HG02938 (cell line): ENCODE data around the gene ABCD1.

Experiments used
- ATAC-seq: cut with Tn5 transposase; IDR thresholded peaks from one replicate; pipeline ENCODE4 v1.9.1; 2021; ENCODE audit warnings: mild to moderate bottlenecking, moderate library complexity; ENCODE audit not compliant: unreplicated experiment

Gene ABCD1

GRCh38 chrX:153771415-153772315, 47.0 kb downstream of the ABCD1 start:
- ATAC-seq = no peak

GRCh38 chrX:153772316-153773217, 47.9 kb downstream of the ABCD1 start:
- no peak for ATAC-seq

- ATAC-seq = no peak
Measured at GRCh38 chrX:153773218-153773611, 48.6 kb downstream of the ABCD1 start.

- no peak for ATAC-seq
Measured at GRCh38 chrX:153773741-153774575, 49.3 kb downstream of the ABCD1 start.

- ATAC-seq = no peak
Measured at GRCh38 chrX:153774576-153775292, 50.1 kb downstream of the ABCD1 start.

- no peak for ATAC-seq
Measured at GRCh38 chrX:153775293-153776119, 50.9 kb downstream of the ABCD1 start.

GRCh38 chrX:153776120-153776599, 51.5 kb downstream of the ABCD1 start:
- no peak for ATAC-seq

- ATAC-seq = no peak
Measured at GRCh38 chrX:153776611-153777045, 52.0 kb downstream of the ABCD1 start.

GRCh38 chrX:153777261-153778090, 52.8 kb downstream of the ABCD1 start:
- ATAC-seq = no peak

- ATAC-seq = no peak
Measured at GRCh38 chrX:153778181-153778580, 53.5 kb downstream of the ABCD1 start.

GRCh38 chrX:153778684-153779101, 54.0 kb downstream of the ABCD1 start:
- no peak for ATAC-seq

GRCh38 chrX:153779891-153780677, 55.4 kb downstream of the ABCD1 start:
- ATAC-seq = no peak

- ATAC-seq = no peak
Measured at GRCh38 chrX:153780678-153781427, 56.2 kb downstream of the ABCD1 start, which contains the start of gene SRPK3. Gene SRPK3 (plus strand): TSS chrX:153781041. CDS start chrX:153781087, 46 bp downstream.

- ATAC-seq = no peak
Measured at GRCh38 chrX:153781428-153782047, 56.9 kb downstream of the ABCD1 start.

GRCh38 chrX:153782313-153782712, 57.7 kb downstream of the ABCD1 start:
- no peak for ATAC-seq

- ATAC-seq = no peak
Measured at GRCh38 chrX:153782871-153783270, 58.2 kb downstream of the ABCD1 start.
